Activated CD4-positive, alpha-beta T cell treated with anti-CD3 and anti-CD28 coated beads for 4 hours (primary cell): ENCODE results near the gene CHST13.
"Not testable (repeated sequence)": the region's sequence is repeated elsewhere in the genome, so short reads cannot be mapped to it uniquely, and the experiment has no call there.

Experiments
- DNase-seq, 2 donors: peaks; one replicate each; pipeline ENCODE4 v3.0.0-alpha.2; 2020

CHST13 gene

DNA sequence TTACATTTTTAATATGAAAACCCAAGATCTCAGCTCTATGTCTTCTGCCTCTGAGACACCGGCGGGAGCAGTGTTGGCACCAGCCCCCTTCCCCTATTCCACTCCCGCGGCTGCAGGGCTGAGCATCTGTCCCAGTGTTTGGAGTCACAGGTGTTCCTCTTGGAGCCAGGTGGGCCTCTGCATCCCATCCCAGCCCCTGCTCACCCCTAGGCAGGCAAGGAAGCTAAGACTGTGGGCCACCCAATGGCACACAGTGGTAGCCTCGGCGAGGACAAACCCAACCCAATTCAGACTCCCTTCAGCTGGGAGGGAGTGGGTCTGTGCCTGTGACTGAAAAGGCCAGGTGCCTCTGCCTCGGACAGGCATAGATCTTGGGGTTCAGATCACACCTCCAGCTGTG lies 3.1 kb downstream of the CHST13 start:
- no peak for DNase-seq

GRCh38 chr3:126527455-126528211 lies 3.7 kb downstream of the CHST13 start:
- DNase-seq = no peak

- DNase-seq = no peak
Measured at GRCh38 chr3:126528419-126528799, 4.5 kb downstream of the CHST13 start.

DNA sequence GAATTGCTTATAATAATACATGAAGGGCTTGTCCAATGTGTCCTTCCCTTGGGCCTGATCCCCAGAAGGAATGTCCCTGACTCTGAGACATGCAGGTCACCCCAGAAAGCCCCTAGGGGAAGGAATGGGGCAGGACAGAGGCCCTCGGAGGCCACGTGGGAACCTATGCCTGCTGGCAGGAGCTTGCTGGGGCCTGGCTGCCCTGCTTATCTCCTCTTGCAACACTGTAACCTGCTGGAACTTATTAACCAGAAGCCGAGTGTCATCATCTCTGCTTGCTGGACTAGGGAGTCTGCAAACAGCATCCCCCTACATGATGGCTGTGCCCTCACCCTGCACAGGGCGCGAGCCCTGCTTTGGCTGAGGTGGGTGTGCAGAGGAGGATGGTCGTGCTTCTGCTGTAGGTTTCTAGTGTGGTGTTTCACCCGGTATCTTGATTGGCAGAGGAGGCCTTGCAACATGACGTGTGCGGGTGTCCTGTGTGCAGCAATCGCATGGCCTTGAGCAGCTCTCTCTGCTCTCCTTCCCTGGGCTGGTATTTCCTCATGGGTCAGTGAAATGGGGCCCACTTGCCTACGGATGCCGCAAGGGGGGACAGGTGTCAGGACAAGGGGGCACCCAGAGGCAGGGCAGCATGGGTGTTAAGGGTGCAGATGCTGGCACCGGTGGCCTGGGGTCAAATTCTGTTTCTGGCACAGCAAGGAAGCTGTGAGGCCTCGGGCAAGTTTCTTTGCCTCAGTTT lies 5.0 kb downstream of the CHST13 start:
- no peak for DNase-seq

GRCh38 chr3:126529585-126530170 lies 5.7 kb downstream of the CHST13 start:
- no peak for DNase-seq

- DNase-seq = no peak
Measured at GRCh38 chr3:126530171-126531050, 6.5 kb downstream of the CHST13 start.

DNA sequence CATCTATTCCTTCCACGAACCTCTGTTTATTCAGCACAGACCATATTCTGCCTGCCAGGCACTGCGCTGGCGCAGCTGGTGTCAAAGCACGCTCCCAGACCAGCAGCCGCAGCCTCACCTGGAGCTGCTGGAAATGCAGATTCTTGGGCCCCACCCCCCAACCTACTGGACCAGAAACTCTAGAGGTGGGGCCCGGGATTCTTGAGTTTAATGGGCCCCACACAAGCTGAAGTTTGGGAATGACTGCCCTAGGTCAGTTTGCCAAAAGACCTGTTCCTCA lies 7.0 kb downstream of the CHST13 start:
- no peak for DNase-seq

DNA sequence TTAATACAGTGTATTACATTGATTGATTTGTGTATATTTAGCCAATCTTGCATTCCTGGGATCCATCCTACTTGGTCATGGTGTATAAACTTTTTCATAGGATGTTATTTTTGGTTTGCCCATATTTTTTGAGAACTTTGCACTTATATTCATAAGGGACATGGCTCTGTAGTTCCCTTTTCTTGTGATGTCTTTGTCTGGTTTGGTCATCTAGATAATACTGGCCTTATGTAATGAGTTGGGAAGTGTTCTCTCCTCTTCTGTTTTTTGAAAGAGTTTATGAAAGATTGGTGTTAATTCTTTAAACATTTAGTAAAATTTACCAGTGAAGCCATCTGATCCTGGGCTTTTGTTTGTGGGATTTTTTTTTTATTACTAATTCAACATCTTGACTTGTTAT lies 9.6 kb downstream of the CHST13 start:
- DNase-seq = no peak

DNA sequence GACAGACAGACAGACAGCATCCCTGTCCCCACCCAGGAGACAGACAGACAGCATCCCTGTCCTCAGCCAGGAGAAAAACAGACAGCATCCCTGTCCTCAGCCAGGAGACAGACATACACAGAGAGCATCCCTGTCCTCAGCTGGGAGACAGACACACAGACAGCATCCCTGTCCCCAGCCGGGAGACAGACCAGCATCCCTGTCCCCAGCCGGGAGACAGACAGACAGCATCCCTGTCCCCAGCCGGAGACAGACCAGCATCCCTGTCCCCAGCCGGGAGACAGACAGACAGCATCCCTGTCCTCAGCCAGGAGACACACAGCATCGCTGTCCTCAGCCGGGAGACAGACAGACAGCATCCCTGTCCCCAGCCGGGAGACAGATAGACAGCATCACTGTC lies 10.8 kb downstream of the CHST13 start:
- DNase-seq = not testable (repeated sequence)

- no peak for DNase-seq
Measured at GRCh38 chr3:126535636-126536035, 11.7 kb downstream of the CHST13 start.

- no peak for DNase-seq
Measured at GRCh38 chr3:126536126-126536525, 12.2 kb downstream of the CHST13 start.

DNA sequence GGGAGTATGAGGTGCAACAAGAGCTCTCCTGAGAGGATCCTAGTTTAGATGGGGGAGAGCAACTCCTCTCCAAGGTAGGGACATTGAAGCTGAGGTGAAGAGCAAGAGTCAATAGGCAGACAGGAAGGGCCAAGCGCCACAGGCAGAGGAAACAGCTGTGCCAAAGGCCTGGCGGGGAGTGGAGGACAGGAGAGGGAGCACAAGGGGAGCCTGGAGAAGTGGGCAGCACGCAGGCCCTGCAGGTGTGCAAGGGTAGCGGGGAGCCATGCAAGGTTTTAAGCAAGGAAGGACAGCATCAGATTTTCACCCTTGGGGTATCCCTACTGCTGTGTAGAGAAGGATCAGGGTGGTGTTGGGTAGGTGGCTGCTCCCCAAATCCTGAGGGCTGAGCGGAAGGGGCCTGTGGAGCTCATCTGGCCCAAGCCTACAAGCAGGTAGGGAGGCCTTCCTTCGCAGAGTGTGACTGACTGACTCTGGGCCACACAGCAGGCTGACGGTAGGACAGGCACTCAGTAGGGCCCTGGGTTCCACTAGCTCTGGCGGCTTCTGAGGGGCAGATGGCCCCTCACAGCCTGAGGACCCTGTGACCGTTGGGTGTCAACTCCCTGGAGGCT lies 13.3 kb downstream of the CHST13 start:
- DNase-seq = no peak

DNA sequence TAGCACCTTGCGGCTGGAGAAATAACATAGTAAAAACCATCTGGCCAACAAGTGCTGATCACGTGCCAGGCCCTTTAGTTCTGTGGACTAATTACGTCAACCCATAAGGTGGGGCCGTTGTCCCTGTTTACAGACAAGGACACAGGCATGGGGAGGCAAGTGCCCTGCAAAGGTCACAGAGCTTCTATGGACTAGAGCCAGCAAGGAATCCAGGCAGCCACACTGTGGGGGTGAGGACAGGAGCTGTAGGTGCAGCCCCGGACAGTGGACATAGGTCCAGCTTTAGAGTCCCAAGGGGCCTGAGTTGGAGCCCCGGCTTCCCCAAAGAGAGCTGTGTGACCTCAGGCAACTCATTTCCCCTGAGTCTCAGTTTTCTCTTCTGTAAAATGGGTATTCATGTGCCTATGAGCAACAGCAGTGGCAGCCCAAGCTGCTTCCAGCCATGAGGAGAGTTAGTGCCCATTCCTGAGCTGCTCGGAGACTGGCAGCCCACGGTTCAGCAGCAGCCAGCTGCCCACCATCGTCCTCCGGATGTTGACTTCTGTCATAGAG lies 13.9 kb downstream of the CHST13 start:
- no peak for DNase-seq

DNA sequence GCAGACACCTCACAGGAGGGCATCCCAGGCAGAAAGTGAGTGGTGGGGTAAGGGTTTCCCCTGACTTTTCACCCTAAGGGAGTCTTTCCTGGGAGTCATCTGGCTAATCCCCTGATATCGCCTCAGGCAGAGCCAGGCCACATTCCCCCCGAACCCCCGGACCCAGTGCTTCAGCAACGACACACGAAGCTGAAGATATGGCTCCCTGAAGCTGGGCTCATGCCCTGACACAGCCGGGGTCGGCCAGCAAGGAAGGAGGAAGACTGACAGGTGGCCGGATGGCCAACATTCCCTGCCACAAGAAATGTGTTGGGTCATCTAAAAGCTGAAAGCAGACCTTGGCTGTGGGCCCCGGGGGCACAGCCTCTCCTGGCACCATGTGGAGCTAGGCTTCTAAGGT lies 14.4 kb downstream of the CHST13 start:
- no peak for DNase-seq

- no peak for DNase-seq
Measured at GRCh38 chr3:126538966-126539365, 15.0 kb downstream of the CHST13 start.

DNA sequence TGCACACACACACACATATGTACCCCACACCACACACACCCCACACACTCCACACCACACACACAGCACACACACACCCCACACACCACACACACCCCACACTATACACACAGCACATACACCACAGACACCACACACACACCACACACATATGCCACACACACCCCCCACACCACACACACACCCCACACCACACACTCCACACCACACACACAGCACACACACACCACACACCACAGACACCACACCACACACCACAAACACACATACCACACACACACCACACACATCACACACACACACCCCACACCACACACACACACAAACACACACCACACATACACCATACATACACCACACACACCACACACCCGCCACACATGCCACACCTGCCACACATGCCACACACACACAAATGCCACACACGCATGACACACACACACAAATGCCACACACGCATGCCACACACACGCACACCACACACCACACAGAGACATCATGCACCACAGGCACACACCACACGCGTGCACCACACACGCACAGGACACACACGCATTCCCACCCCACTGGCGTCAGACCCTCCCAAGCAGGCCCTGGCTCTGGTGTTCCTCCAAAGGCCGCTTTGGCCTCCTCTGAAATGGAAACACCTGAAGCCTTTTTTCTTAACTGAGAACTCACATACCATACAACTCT lies 15.7 kb downstream of the CHST13 start:
- no peak for DNase-seq

GRCh38 chr3:126540342-126540849 lies 16.4 kb downstream of the CHST13 start:
- DNase-seq = no peak

DNA sequence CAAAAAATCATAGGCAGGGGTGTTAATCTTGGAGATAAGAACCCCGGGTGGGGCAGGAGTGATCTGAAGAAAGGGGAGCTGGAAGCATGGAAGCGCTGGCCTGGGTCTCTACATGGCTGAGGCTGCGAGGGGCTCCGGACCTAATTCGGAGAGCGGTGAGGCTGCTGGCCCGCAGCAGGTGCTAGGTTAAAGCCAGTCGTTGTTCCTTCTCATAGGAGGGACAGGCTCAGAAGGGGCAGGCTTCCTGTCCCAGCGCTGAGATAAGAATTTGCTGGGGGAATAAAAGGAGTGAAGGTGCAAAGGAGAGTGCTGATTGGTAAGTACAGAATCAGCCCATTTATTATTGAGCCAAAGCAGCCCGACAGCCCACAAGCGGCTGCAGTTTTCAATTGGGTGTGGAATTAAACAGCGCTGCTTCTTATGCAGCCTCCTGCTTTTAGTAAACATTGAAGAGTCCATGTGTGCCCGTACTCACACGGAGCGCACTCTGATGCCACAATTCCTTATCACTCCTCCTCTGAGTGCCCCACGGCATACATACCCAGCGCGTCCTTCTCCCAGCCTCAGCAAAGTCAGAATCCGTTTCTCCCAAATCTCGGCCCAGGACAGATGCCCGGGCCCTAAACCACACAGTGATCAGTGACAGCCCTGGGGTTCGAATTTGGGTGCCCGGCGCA lies 17.1 kb downstream of the CHST13 start:
- no peak for DNase-seq

DNA sequence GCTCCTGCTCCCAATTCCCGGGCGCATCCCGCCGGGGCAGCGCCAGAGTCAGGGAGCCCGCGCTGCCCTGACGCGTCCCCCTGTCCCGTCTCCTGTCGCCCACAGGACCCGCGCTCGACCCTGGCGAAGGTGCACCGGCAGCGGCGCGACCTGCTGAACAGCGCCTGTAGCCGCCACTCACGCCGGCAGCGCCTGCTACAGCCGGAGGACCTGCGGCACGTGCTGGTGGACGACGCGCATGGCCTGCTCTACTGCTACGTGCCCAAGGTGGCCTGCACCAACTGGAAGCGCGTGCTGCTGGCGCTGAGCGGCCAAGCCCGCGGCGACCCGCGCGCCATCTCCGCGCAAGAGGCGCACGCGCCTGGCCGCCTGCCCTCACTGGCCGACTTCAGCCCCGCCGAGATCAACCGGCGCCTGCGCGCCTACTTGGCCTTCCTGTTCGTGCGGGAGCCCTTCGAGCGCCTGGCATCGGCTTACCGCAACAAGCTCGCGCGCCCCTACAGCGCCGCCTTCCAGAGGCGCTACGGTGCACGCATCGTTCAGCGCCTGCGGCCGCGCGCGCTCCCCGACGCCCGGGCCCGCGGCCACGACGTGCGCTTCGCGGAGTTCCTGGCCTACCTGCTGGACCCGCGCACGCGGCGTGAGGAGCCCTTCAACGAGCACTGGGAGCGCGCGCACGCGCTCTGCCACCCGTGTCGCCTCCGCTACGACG lies 17.8 kb downstream of the CHST13 start:
- DNase-seq = no peak
